Naive thymus-derived CD8-positive, alpha-beta T cell (primary cell): ENCODE measurements around the gene VEGFD. TPM values are rescaled to one million over a fixed set of nuclear protein-coding genes. Genes with fewer than 3 reads are reported as not detected.
A peak's percentile ranks its signal among the peaks of the same experiment; 100 is the strongest.

Experiments
- ATAC-seq, 2 donors: fragments of 150-1000 bp; cut with Tn5 transposase in 1 of 2; sonication (Bioruptor Pico), chemical (Tn5 transposase) in 1 of 2; 1 replicate in 1 of 2; 2 replicates in 1 of 2; pipeline ENCODE4 v1.10.0; 2021; ENCODE audit warnings: mild to moderate bottlenecking in 2 of 2, moderate library complexity in 2 of 2
- POLR2A ChIA-PET: fragments of 350-600 bp; sonication (Branson Sonifier 250); formaldehyde crosslinking; loops from one replicate; lab custom pipeline; 2021; ENCODE audit warnings: antibody characterized with exemption; lab: Charles Lee
- DNase-seq, 10 donors: peaks; one replicate each; pipeline versions ENCODE4 v3.0.0 to v3.0.0-alpha.2; 2020 to 2022
- H3K27ac Mint-ChIP-seq, 10 donors: one replicate each; pipeline ENCODE4 v1.8.0; 2020 to 2022; ENCODE audit warnings: mild to moderate bottlenecking in 10 of 10, mixed read lengths in 10 of 10, moderate library complexity in 4 of 10, inconsistent platforms in 1 of 10
- H3K27me3 Mint-ChIP-seq, 5 donors: one replicate each; pipeline ENCODE4 v1.8.0; 2021 to 2022; ENCODE audit warnings: mixed read lengths in 5 of 5
- H3K36me3 Mint-ChIP-seq, 3 donors: one replicate each; pipeline ENCODE4 v1.8.0; 2020 to 2022; ENCODE audit warnings: mixed read lengths in 3 of 3, mild to moderate bottlenecking in 2 of 3, inconsistent platforms in 1 of 3
- H3K4me1 Mint-ChIP-seq, 4 donors: one replicate each; pipeline ENCODE4 v1.8.0; 2021 to 2022; ENCODE audit warnings: mixed read lengths in 4 of 4
- H3K4me3 Mint-ChIP-seq, 10 donors: one replicate each; pipeline ENCODE4 v1.8.0; 2020 to 2022; ENCODE audit warnings: mild to moderate bottlenecking in 10 of 10, mixed read lengths in 10 of 10, moderate library complexity in 6 of 10, inconsistent platforms in 1 of 10
- H3K9me3 Mint-ChIP-seq, 9 donors: one replicate each; pipeline ENCODE4 v1.8.0; 2020 to 2022; ENCODE audit warnings: mixed read lengths in 9 of 9, mild to moderate bottlenecking in 3 of 9, inconsistent platforms in 1 of 9, moderate library complexity in 1 of 9
- polyA plus RNA-seq, 3 donors: library from polyadenylated mRNA; unstranded; fragments of 300-500 nt; fragmentation: Illumina TruSeq; gene quantifications; one replicate each; pipeline ENCODE4 v1.2.3, GENCODE V29; 2021
- total RNA-seq, 8 experiments: library from RNA in 2 of 8; stranded (reverse) in 2 of 8; gene quantifications; one replicate each; pipeline ENCODE4 v1.2.3 and lab custom pipeline; 2021 to 2026

The VEGFD gene
- total and polyA plus RNA-seq, 5 experiments from 2014 or later = not detected

- Mint-ChIP-seq H3K27me3 (peaks cover 0 to 1% (median 0%) of the 10 kb centered on the region in 5 donors), H3K27ac (no peak overlapping the region), H3K4me3 (no peak overlapping the region), H3K36me3 (no peaks in the 10 kb centered on the region), H3K9me3 (no peaks in the 10 kb centered on the region), H3K4me1 (no peaks in the 10 kb centered on the region)
- DNase-seq (no peak), ATAC-seq (no peak)
- POLR2A ChIA-PET = no interaction called here
These were observed 17.2 kb upstream of the VEGFD start for GRCh38 chrX:15401378-15401777.

- POLR2A ChIA-PET = no interaction called here
- no peaks in the 10 kb centered on the region for H3K9me3 Mint-ChIP-seq
- no peak overlapping the region for H3K4me3 Mint-ChIP-seq
- peaks cover 0 to 2% (median 0%) of the 10 kb centered on the region in 5 donors for H3K27me3 Mint-ChIP-seq
- ATAC-seq (no peak), DNase-seq (no peak)
- no peaks in the 10 kb centered on the region for H3K4me1 Mint-ChIP-seq
- no peaks in the 10 kb centered on the region for H3K36me3 Mint-ChIP-seq
- H3K27ac Mint-ChIP-seq = no peak overlapping the region
These were observed 15.8 kb upstream of the VEGFD start for GRCh38 chrX:15399962-15400391.

GRCh38 chrX:15398874-15399273, 14.7 kb upstream of the VEGFD start:
- ATAC-seq (no peak), DNase-seq (no peak)
- Mint-ChIP-seq H3K9me3 (no peaks in the 10 kb centered on the region), H3K27ac (no peak overlapping the region), H3K27me3 (peaks cover 0 to 2% (median 0%) of the 10 kb centered on the region in 5 donors), H3K4me3 (no peak overlapping the region), H3K36me3 (no peaks in the 10 kb centered on the region), H3K4me1 (no peaks in the 10 kb centered on the region)
- POLR2A ChIA-PET = no interaction called here

- no peaks in the 10 kb centered on the region for H3K36me3 Mint-ChIP-seq
- no peaks in the 10 kb centered on the region for H3K4me1 Mint-ChIP-seq
- peaks cover 0 to 9% (median 0%) of the 10 kb centered on the region in 5 donors for H3K27me3 Mint-ChIP-seq
- POLR2A ChIA-PET = interaction anchor here (0.7 kb wide), 1 partner anchor 170 kb away, joined by 5 read pairs; no protein-coding TSS in a partner anchor
- H3K9me3 Mint-ChIP-seq = no peaks in the 10 kb centered on the region
- no peak for ATAC-seq
- H3K27ac Mint-ChIP-seq = no peak overlapping the region
- no peak for DNase-seq
- no peak overlapping the region for H3K4me3 Mint-ChIP-seq
These were observed 11.6 kb upstream of the VEGFD start for GRCh38 chrX:15395789-15396188.

DNA sequence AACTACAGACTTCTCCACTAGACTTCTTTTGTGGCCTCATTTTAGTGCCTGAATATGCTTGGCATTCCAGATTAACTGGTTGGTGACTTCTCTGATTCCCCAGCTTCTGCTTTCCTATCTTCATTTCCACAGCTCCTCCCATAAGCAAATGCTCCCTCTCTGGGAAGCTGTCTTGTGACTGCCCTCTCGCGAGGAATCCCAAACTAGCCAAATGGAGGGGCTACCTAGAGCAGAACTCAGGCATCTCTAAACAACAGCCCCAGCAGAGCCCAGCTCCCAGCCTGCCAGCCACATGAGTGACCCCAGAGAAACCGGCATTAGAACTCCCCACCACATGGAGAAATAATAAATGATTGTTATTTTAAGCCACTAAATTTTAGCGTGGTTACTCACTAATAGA, 7.6 kb upstream of the VEGFD start:
- Mint-ChIP-seq H3K4me3 (no peak overlapping the region), H3K9me3 (no peaks in the 10 kb centered on the region), H3K27me3 (peaks cover 0 to 9% (median 4%) of the 10 kb centered on the region in 5 donors), H3K36me3 (no peaks in the 10 kb centered on the region), H3K27ac (no peak overlapping the region), H3K4me1 (no peaks in the 10 kb centered on the region)
- POLR2A ChIA-PET = no interaction called here
- no peak for DNase-seq
- no peak for ATAC-seq

DNA sequence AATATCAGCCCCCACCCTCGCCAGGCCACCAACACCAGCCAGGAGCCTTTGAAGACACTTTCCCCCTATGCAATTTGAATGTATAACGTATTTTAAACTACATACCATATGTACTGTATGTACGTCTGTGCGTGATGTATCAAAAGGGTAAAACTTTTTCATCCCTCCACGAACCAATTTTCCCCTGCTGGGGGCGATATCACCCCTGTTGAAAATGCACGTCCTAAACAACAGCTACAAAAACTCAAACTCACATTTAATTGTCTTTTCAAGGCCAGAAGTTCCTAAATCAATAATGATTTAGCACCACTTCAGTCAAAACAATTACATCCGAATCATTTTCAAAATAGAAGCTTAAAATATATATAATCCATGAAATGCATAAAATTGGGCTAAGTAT, 1.4 kb downstream of the VEGFD start:
- Mint-ChIP-seq H3K4me1 (no peaks in the 10 kb centered on the region), H3K36me3 (peaks cover 0 to 5% (median 0%) of the 10 kb centered on the region in 3 donors), H3K27ac (no peak overlapping the region), H3K27me3 (peaks cover 1 to 13% (median 4%) of the 10 kb centered on the region in 5 donors), H3K4me3 (no peak overlapping the region), H3K9me3 (peaks cover 0 to 3% (median 0%) of the 10 kb centered on the region in 9 donors)
- ATAC-seq = no peak
- POLR2A ChIA-PET = no interaction called here
- no peak for DNase-seq

DNA sequence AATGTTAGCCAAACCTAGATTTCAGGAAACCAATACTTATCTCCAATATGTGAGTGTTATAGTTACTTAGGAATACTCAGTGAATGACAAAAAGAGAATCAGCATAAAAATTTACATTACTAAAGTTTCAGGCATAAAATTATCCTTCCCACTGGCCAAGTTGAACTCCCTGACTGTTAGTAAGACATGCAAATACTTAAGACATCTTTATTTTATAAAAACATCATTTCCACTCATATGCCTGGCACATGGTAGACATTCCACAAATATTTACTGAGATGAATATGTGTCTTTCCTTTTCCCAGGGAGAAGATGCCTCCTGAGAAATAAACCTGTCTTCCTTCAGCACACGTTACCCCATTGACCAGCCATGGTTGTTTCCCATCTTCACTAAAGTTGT, 7.3 kb downstream of the VEGFD start:
- POLR2A ChIA-PET = no interaction called here
- H3K36me3 Mint-ChIP-seq = peaks cover 0 to 5% (median 0%) of the 10 kb centered on the region in 3 donors
- no peak overlapping the region for H3K4me3 Mint-ChIP-seq
- no peak overlapping the region for H3K27ac Mint-ChIP-seq
- peaks cover 2 to 12% (median 5%) of the 10 kb centered on the region in 5 donors for H3K27me3 Mint-ChIP-seq
- DNase-seq (no peak), ATAC-seq (no peak)
- peaks cover 0 to 3% (median 0%) of the 10 kb centered on the region in 9 donors for H3K9me3 Mint-ChIP-seq
- no peaks in the 10 kb centered on the region for H3K4me1 Mint-ChIP-seq

DNA sequence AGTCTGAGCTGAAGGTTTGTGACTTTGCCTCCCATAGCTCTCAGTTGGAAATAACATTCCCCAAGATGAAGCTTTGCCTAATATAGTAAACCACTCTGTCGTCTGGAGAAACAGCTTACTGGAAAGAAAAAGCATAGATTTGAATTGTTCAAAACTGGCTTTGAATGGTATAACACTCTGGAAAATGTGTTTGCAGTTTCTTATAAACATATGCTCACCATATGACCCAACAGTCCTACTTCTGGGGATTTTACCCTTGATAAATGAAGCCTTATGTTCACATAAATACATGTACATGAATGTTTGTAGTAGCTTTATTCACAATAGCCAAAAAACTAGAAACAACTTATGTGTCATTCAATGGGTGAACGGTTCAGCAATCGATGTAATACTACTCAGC, 10.2 kb downstream of the VEGFD start:
- Mint-ChIP-seq H3K36me3 (no peaks in the 10 kb centered on the region), H3K27me3 (peaks cover 2 to 12% (median 5%) of the 10 kb centered on the region in 5 donors), H3K27ac (no peak overlapping the region), H3K9me3 (peaks cover 0 to 3% (median 0%) of the 10 kb centered on the region in 9 donors), H3K4me1 (no peaks in the 10 kb centered on the region), H3K4me3 (no peak overlapping the region)
- ATAC-seq (no peak), DNase-seq (no peak)
- POLR2A ChIA-PET = no interaction called here

DNA sequence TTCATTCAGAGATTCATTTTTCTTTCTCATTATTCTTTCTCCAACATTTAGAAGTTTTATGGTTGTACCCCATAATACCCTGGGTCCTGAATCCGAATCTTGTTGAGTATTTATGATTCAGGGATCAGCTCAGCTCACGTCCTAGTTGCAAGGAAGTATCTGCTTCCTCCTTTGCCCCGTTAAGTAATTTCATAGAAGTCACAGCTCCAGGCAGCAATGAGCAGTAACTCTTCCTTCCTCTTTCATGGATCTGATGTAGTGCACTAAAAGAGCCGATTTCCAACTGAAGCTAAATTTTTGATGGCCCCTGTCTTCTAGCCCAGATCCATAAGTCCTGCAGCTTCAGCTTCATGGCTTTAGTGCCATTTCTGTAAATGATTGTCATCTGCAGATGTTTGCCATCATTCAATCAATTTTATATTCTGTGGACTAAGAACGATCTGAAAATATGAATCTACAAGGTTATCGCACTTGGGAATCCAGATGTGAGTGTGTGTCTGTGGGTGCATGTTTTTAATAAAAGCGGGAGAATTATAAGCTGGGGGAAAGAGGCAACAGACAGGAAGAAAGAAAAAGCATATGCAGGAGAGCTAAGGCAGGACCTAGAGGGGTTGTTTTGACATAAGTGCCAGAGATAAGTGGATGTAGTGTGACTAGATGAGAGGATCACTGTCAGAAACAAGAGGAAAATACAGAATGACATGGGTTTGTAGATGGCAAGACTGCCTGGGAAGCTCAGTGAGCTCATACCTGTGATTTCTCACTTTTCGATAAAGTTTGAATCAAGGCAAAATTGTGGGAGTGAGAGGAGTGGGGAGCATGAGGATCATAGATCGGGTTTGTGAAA, 17.5 kb downstream of the VEGFD start:
- DNase-seq (no peak), ATAC-seq (no peak)
- POLR2A ChIA-PET = no interaction called here
- Mint-ChIP-seq H3K27ac (no peak overlapping the region), H3K36me3 (no peaks in the 10 kb centered on the region), H3K27me3 (peaks cover 11 to 23% (median 15%) of the 10 kb centered on the region in 5 donors), H3K4me1 (peaks cover 0 to 4% (median under 1%) of the 10 kb centered on the region in 4 donors), H3K9me3 (no peaks in the 10 kb centered on the region), H3K4me3 (no peak overlapping the region)

DNA sequence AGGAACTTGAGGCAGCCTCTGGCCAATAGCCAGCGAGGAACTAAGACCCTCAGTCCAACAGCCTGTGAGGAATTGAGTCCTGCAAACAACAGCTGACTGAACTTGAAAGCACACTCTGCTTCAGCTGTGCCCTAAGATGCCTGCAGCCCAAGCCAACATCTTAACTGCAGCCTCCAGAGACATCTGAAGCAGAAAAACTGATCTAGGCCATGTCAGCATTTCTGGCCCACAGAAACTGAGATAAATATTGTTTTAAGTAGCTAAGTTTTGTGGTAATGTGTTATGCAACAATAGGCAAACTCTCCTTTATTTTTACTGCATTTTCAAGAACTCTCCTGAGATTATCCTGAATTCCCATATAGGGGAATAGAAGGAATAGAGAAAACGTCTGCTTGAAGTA, 24.5 kb downstream of the VEGFD start:
- Mint-ChIP-seq H3K9me3 (no peaks in the 10 kb centered on the region), H3K27ac (no peak overlapping the region), H3K27me3 (peaks cover 4 to 10% (median 5%) of the 10 kb centered on the region in 5 donors), H3K36me3 (peaks cover 0 to 4% (median 0%) of the 10 kb centered on the region in 3 donors), H3K4me3 (no peak overlapping the region), H3K4me1 (no peaks in the 10 kb centered on the region)
- DNase-seq (no peak), ATAC-seq (no peak)
- POLR2A ChIA-PET = interaction anchor here (0.6 kb wide), 1 partner anchor 556 kb away, joined by 4 read pairs; no protein-coding TSS in a partner anchor

DNA sequence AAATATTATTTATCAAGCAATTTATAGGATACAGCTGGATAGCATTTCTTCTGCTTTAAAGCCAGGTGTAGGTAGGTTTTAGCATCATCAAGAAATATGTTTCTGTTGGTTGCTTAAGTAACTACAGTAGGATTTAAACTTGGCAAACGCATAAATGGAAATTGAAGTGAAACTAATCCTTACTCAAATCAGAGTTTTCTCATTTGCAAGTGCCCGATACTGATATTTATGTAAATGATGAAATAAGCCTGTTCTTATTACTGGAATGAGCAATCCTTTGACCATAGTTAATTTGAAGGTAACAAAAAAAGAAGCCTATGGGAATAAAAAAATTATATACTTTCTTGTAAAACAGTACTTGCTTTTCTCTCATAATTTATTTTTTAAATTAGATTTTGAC, 25.7 kb downstream of the VEGFD start:
- Mint-ChIP-seq H3K27me3 (peaks cover 0 to 10% (median 2%) of the 10 kb centered on the region in 5 donors), H3K27ac (no peak overlapping the region), H3K36me3 (peaks cover 0 to 4% (median 0%) of the 10 kb centered on the region in 3 donors), H3K4me3 (no peak overlapping the region), H3K4me1 (no peaks in the 10 kb centered on the region), H3K9me3 (no peaks in the 10 kb centered on the region)
- no peak for ATAC-seq
- DNase-seq = no peak
- POLR2A ChIA-PET = no interaction called here

- DNase-seq (no peak), ATAC-seq (no peak)
- H3K36me3 Mint-ChIP-seq = peaks cover 0 to 4% (median 0%) of the 10 kb centered on the region in 3 donors
- no peak overlapping the region for H3K4me3 Mint-ChIP-seq
- POLR2A ChIA-PET = no interaction called here
- no peaks in the 10 kb centered on the region for H3K9me3 Mint-ChIP-seq
- H3K4me1 Mint-ChIP-seq = no peaks in the 10 kb centered on the region
- no peak overlapping the region for H3K27ac Mint-ChIP-seq
- peaks cover 0 to 10% (median 2%) of the 10 kb centered on the region in 5 donors for H3K27me3 Mint-ChIP-seq
These were observed 27.8 kb downstream of the VEGFD start for GRCh38 chrX:15356444-15356843.

GRCh38 chrX:15350329-15350996, 33.8 kb downstream of the VEGFD start:
- Mint-ChIP-seq H3K36me3 (no peaks in the 10 kb centered on the region), H3K27ac (peak overlapping the region in 4 of 10 donors; percentile 37 to 53 (median 42)), H3K4me3 (no peak overlapping the region), H3K9me3 (no peaks in the 10 kb centered on the region), H3K27me3 (peaks cover 0 to 2% (median 0%) of the 10 kb centered on the region in 5 donors), H3K4me1 (peaks cover 0 to 2% (median 0%) of the 10 kb centered on the region in 4 donors)
- DNase-seq (no peak), ATAC-seq (no peak)
- POLR2A ChIA-PET = no interaction called here
